ENCODE results near the gene ELL2. TPM values are rescaled to one million over a fixed set of nuclear protein-coding genes. Genes with fewer than 3 reads are reported as not detected.

Gene ELL2
- total RNA-seq, 4 donors from 2014 or later = 72.2 to 87.6 (median 79.6) TPM

GRCh38 chr5:95864456-95864855, 97.2 kb downstream of the ELL2 start:
- Histone ChIP-seq H3K4me3 (no peak overlapping the region), H3K27me3 (no peaks in the 10 kb centered on the region), H3K9me3 (no peaks in the 10 kb centered on the region), H3K4me1 (peaks cover 0 to 30% (median 20%) of the 10 kb centered on the region in 4 donors), H3K36me3 (no peaks in the 10 kb centered on the region), H3K27ac (peak overlapping the region in 2 of 4 donors; percentile 21 to 94)
- 85 to 97% methylated on average over 1 of the region's 1 CpG for WGBS, 2 donors
- TF ChIP-seq EP300 (IDR thresholded peaks at IDR 0.05) = no peak
- no peak for TF ChIP-seq POLR2A (IDR thresholded peaks at IDR 0.05)
- TF ChIP-seq CTCF (IDR thresholded peaks at IDR 0.05) = no peak
- DNase-seq (ENCODE audit: low spot score in 2 of 2) = no peak

GRCh38 chr5:95863383-95863757, 98.3 kb downstream of the ELL2 start:
- Histone ChIP-seq H3K36me3 (no peaks in the 10 kb centered on the region), H3K9me3 (no peaks in the 10 kb centered on the region), H3K4me1 (peaks cover 0 to 41% (median 30%) of the 10 kb centered on the region in 4 donors), H3K27ac (peak overlapping the region; percentile 37 to 94 (median 70)), H3K4me3 (peak overlapping the region in 1 of 4 donors; percentile 31), H3K27me3 (no peaks in the 10 kb centered on the region)
- peak; percentile 48 to 75 for DNase-seq (ENCODE audit: low spot score in 2 of 2)
- no peak for TF ChIP-seq CTCF (IDR thresholded peaks at IDR 0.05)
- peak; percentile 57 to 93 for TF ChIP-seq EP300 (IDR thresholded peaks at IDR 0.05)
- TF ChIP-seq POLR2A (IDR thresholded peaks at IDR 0.05) = peak in 1 of 2 donors; percentile 48
- WGBS, 2 donors = 64 to 77% methylated on average over 4 of the region's 4 CpGs

GRCh38 chr5:95862671-95863382, 98.8 kb downstream of the ELL2 start:
- 76 to 81% methylated on average over 8 of the region's 8 CpGs for WGBS, 2 donors

GRCh38 chr5:95861864-95862561, 99.6 kb downstream of the ELL2 start:
- no peak for DNase-seq (ENCODE audit: low spot score in 2 of 2)
- Histone ChIP-seq H3K4me3 (no peak overlapping the region), H3K27ac (peak overlapping the region; percentile 7 to 94 (median 66)), H3K27me3 (no peaks in the 10 kb centered on the region), H3K4me1 (peaks cover 0 to 55% (median 42%) of the 10 kb centered on the region in 4 donors), H3K9me3 (no peaks in the 10 kb centered on the region), H3K36me3 (no peaks in the 10 kb centered on the region)
- no peak for TF ChIP-seq EP300 (IDR thresholded peaks at IDR 0.05)
- TF ChIP-seq CTCF (IDR thresholded peaks at IDR 0.05) = peak in 1 of 5 experiments; percentile 9
- no peak for TF ChIP-seq POLR2A (IDR thresholded peaks at IDR 0.05)
- WGBS, 2 donors = 76 to 78% methylated on average over 8 of the region's 8 CpGs

More at GRCh38 chr5:95862671-95863382, 98.8 kb downstream of the ELL2 start:
- Histone ChIP-seq H3K27me3 (no peaks in the 10 kb centered on the region), H3K4me3 (no peak overlapping the region), H3K27ac (peak overlapping the region; percentile 37 to 94 (median 70)), H3K9me3 (no peaks in the 10 kb centered on the region), H3K36me3 (no peaks in the 10 kb centered on the region), H3K4me1 (peaks cover 0 to 47% (median 35%) of the 10 kb centered on the region in 4 donors)
- no peak for DNase-seq (ENCODE audit: low spot score in 2 of 2)
- TF ChIP-seq EP300 (IDR thresholded peaks at IDR 0.05) = no peak
- no peak for TF ChIP-seq POLR2A (IDR thresholded peaks at IDR 0.05)
- no peak for TF ChIP-seq CTCF (IDR thresholded peaks at IDR 0.05)
